Thoracic aorta (tissue), 2 donors: ENCODE results near the gene CRACR2A. TPM values are rescaled to one million over a fixed set of nuclear protein-coding genes. Genes with fewer than 3 reads are reported as not detected.

Experiments used
- ATAC-seq: fragments of 150-250 bp; one replicate; pipeline ENCODE4 v1.8.0; 2017; ENCODE audit warnings: low read depth; ENCODE audit not compliant: insufficient number of reproducible peaks, low FRiP score
- DNase-seq: peaks from one replicate; pipeline ENCODE4 v3.0.0-alpha.2; 2020; ENCODE audit warnings: low spot score
- H3K27ac ChIP-seq, 2 donors: fragments of 200-600 bp; sonication (generic); 1 replicate in 1 of 2; 2 replicates in 1 of 2; pipeline ENCODE4 v1.5.1; 2016; ENCODE audit warnings: mild to moderate bottlenecking in 2 of 2, moderate library complexity in 2 of 2
- H3K27me3 ChIP-seq: fragments of 200-600 bp; sonication (generic); replicated peaks from 2 replicates; pipeline ENCODE4 v1.6.0; 2016; ENCODE audit warnings: mild to moderate bottlenecking; ENCODE audit not compliant: insufficient read depth
- H3K36me3 ChIP-seq: fragments of 200-600 bp; sonication (generic); one replicate; pipeline ENCODE4 v1.5.1; 2016
- H3K4me1 ChIP-seq, 2 donors: fragments of 200-600 bp; sonication (generic); 1 replicate in 1 of 2; 2 replicates in 1 of 2; pipeline versions ENCODE4 v1.5.1 to v1.6.0; 2016; ENCODE audit warnings: low read depth in 2 of 2, mild to moderate bottlenecking in 1 of 2; ENCODE audit not compliant: control insufficient read depth in 1 of 2
- H3K4me3 ChIP-seq: fragments of 200-600 bp; sonication (generic); 2 replicates; pipeline ENCODE4 v1.5.1; 2016; ENCODE audit warnings: mild to moderate bottlenecking
- H3K9me3 ChIP-seq: fragments of 200-600 bp; sonication (generic); 2 replicates; pipeline ENCODE4 v1.5.1; 2016
- CTCF ChIP-seq: fragments of 200-600 bp; sonication (generic); IDR thresholded peaks from one replicate; pipeline ENCODE4 v1.5.1; 2019; ENCODE audit warnings: antibody characterized with exemption
- total RNA-seq, 2 donors: library from RNA; depleted of rRNA; stranded (reverse); fragments of >200 nt; gene quantifications; one replicate each; pipeline versions ENCODE4 v1.1.0 to v1.2.3, GENCODE V29; 2016

CRACR2A gene
- total RNA-seq, 2 donors from 2014 or later, result 2.2 to 2.7 TPM

DNA sequence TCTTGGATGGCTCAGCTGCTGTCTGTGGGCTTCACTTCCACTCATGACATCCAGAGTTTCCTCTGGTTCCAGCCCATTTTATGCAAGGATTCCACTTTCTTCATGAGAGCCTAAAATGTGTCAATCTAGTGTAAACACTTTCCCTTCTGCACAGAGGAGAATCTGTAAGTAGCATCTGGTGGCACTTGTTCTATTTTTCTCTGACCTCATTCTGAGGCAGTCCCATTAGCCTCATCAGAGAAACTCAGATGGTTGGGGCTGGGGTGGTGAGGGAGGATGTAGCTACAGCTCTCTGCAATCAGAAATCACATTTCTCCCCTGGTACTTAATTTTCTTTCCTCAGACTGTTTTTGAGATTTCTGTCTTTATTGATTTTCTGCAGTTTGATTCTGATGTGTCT is 180.3 kb downstream of the CRACR2A start:
- no peak for DNase-seq
- H3K4me3 ChIP-seq, result no peak overlapping the region
- H3K36me3 ChIP-seq, result no peaks in the 10 kb centered on the region
- no peaks in the 10 kb centered on the region for H3K27me3 ChIP-seq
- ATAC-seq, result no peak
- H3K4me1 ChIP-seq, result no peaks in the 10 kb centered on the region
- no peak overlapping the region for H3K27ac ChIP-seq
- no peak for TF ChIP-seq CTCF
- no peaks in the 10 kb centered on the region for H3K9me3 ChIP-seq

DNA sequence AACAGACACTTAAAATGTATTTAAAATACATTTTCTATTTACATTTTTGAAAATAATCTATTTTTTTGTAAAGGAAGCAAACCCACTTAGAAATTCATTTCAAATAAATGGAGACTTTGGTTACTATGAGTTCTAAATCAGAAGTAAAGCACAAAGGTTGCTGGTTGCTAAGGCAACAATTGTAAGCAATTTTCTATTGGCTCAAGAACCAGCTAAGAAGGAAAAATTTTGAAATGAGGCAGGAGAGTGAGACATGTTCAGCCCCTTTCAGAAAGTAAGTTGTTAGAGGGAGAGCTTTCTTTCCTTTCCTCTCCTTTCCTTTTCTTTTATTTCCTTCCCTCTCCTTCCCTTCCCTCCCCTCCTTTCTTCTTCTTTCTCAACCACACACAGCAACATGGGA is 181.2 kb downstream of the CRACR2A start:
- H3K27ac ChIP-seq, result no peak overlapping the region
- TF ChIP-seq CTCF, result no peak
- DNase-seq, result no peak
- no peak for ATAC-seq
- H3K36me3 ChIP-seq, result no peaks in the 10 kb centered on the region
- H3K27me3 ChIP-seq, result no peaks in the 10 kb centered on the region
- no peaks in the 10 kb centered on the region for H3K9me3 ChIP-seq
- H3K4me3 ChIP-seq, result no peak overlapping the region
- no peaks in the 10 kb centered on the region for H3K4me1 ChIP-seq

GRCh38 chr12:3571323-3571722 is 181.6 kb downstream of the CRACR2A start:
- no peaks in the 10 kb centered on the region for H3K27me3 ChIP-seq
- H3K4me3 ChIP-seq, result no peak overlapping the region
- TF ChIP-seq CTCF, result no peak
- no peaks in the 10 kb centered on the region for H3K9me3 ChIP-seq
- DNase-seq (no peak), ATAC-seq (no peak)
- H3K4me1 ChIP-seq, result no peaks in the 10 kb centered on the region
- no peaks in the 10 kb centered on the region for H3K36me3 ChIP-seq
- no peak overlapping the region for H3K27ac ChIP-seq

DNA sequence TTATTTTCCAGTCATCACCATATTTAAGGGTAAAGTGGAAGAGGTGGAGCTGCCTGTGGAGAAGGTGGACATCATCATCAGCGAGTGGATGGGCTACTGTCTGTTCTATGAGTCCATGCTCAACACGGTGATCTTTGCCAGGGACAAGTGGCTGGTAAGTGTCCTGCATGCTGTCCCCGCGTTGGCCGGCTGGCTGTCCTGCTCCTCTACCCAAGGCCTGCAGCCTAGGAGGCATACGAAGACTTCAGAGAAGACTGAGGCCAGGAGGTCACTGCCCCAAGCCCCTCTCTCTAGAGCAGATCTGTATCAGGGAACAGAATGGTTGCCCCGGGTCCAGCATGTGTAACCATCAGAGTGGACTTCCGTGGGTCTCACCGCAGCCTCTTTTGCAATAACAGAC is 184.2 kb downstream of the CRACR2A start:
- TF ChIP-seq CTCF, result no peak
- Histone ChIP-seq H3K27me3 (no peaks in the 10 kb centered on the region), H3K36me3 (no peaks in the 10 kb centered on the region), H3K4me3 (no peak overlapping the region), H3K27ac (no peak overlapping the region), H3K9me3 (no peaks in the 10 kb centered on the region), H3K4me1 (no peaks in the 10 kb centered on the region)
- DNase-seq (no peak), ATAC-seq (no peak)

DNA sequence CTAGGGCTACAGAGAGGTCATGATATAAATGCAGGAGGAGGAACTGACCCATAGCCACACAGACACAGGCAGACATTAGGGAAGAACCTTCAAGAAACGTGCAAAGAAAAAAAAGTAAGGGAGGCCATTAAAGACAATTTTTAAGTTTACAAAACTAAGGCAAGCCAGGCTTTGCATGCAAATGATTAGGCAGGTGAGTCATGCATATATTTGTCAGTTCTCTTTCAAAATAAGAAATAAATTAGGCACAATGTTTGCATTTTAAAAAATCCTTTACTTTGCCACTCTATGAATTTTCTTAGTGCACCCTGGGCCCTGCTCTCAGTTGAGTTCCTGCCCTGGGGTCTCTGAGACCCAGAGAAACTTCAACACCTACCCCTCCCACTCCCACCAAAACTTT is 186.9 kb downstream of the CRACR2A start:
- no peak for ATAC-seq
- Histone ChIP-seq H3K4me1 (no peaks in the 10 kb centered on the region), H3K27me3 (no peaks in the 10 kb centered on the region), H3K36me3 (no peaks in the 10 kb centered on the region), H3K9me3 (no peaks in the 10 kb centered on the region), H3K27ac (no peak overlapping the region), H3K4me3 (no peak overlapping the region)
- no peak for TF ChIP-seq CTCF
- no peak for DNase-seq

Other genes with a start within 250 kb of the CRACR2A start
- gene PARP11, start 120.3 kb upstream of the CRACR2A start, total RNA-seq, result 10 to 100 TPM in 1 of 2 donors, 1 to 10 TPM in 1; 2.8 to 11.4 TPM